Jurkat, Clone E6-1 (cell line): ENCODE data around the gene ABCB11.
"Not testable (repeated sequence)": the region's sequence is repeated elsewhere in the genome, so short reads cannot be mapped to it uniquely, and the experiment has no call there.

ENCODE experiments used
- DNase-seq: peaks from one replicate; pipeline ENCODE4 v3.0.0-alpha.2; 2011; ENCODE audit warnings: low read depth, low spot score
- H3K4me3 ChIP-seq: 2 replicates; pipeline ENCODE4 v1.5.1; 2011; ENCODE audit warnings: mild to moderate bottlenecking, low read length, control low read depth, moderate library complexity

ABCB11 gene

GRCh38 chr2:169012812-169013627 is 18.1 kb downstream of the ABCB11 start:
- no peak for DNase-seq
- H3K4me3 ChIP-seq = no peak overlapping the region

DNA sequence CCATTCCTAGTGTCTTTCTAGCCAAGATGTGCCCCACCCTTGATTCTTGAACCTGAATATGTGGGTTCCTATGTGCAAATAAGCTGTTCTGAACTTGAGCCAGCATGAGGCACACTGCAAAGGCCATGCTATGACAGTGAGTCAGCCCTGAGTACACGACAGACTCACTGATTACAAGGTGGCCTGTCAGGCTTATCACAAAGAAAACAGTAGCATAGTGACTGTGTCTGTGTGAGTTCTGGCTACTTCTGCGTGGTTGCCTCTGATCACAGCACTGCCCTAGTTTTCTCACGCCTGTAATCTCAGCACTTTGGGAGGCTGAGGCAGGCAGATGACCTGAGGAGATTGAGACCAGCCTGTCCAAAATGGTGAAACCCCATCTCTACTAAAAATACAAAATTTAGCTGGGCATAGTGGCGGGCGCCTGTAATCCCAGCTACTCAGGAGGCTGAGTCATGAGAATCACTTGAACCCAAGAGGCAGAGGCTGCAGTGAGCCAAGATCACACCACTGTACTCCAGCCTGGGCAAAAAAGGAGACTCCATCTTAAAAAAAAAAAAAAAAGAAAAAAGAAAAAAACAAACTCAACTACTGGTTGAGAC is 18.8 kb downstream of the ABCB11 start:
- DNase-seq, H3K4me3 ChIP-seq: not testable (repeated sequence)

DNA sequence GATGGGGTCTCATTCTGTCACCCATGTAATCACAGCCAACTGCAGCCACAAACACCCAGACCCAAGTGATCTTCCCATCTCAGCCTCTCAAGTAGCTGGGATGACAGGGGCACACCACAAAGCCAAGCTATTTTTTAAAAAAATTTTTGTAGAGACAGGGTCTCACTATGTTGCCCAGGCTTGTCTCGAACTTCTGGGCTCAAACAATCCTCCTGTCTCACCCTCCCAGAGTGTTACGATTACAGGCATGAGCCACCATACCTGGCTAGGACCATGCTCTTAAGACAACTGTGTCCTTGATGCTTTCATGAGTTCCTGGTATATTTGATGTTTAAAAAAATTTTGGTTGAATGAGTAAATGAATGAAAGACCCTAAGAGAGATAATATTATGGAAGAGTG is 19.4 kb downstream of the ABCB11 start:
- H3K4me3 ChIP-seq = no peak overlapping the region
- no peak for DNase-seq

DNA sequence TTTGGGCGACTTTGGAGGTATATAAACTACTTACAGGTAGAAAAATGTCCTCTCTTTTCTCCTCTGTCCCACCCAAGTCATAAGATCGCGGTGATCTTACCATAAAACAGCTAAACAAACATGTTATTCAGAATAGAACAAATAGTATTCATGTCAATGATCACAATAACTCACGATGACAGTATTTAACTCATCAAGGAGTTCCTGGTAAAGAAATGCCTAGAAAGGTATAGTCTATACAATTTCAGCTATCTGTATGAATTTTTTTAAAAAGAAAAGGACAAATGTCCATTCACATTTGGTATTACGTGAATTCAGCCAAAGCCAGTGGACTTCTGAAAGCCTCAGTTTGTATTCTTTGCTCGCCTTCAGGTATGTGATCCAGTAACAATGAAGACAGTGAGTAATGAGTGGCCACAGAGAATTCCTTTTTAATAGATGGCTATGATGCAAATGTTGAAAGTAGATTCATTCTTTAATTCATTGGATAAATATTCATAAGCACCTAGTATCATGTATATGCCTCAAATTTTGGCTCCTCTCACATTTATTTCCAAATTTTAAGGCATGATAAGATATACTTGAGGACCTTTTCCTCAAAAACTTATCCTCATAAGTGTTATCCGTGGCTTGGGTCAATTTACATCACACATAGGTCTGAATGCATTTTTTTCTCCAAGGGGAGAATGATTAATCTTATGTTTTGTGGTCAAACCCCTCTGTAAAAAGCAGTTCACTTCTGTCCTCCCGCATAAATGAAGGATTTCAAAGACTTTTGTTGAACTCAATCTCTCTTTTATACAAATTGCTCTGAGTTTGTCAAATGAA is 20.3 kb downstream of the ABCB11 start:
- H3K4me3 ChIP-seq = no peak overlapping the region
- no peak for DNase-seq

DNA sequence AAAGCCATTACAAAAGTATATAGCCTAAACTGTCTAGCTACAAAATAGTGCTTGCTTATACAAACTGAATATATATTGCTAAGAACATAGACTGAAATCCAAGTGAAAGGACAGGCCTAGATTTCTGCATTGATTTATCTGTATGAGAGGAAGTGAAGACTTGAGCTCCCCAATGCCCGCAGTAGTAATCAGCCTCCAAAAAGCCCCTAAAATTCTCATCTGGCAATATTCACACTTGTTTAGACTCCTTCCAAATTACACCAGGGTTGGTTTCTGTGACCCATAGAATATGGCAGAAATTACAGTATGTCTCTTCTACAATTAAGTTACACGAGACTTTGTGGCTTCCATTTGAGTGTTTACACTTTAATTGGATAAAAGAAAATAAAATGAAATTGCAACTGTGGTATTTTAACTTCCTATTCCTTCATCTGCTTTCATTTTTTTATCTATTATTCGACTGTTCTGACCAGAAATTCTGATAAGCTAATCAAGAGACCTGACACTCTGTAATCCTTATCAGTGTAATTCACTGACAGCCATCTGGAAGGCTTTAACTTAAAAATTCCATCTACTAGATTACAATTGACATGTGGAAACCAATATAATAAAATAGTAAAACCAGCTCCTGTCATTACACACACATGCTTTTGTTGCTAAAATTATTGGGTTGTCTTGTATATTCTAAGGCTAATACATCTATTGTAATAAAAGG is 21.1 kb downstream of the ABCB11 start:
- no peak for DNase-seq
- H3K4me3 ChIP-seq = no peak overlapping the region

GRCh38 chr2:169007941-169008340 is 23.2 kb downstream of the ABCB11 start:
- no peak overlapping the region for H3K4me3 ChIP-seq
- DNase-seq = peak; percentile 5

- no peak for DNase-seq
- H3K4me3 ChIP-seq = no peak overlapping the region
Measured at GRCh38 chr2:169007356-169007755, 23.8 kb downstream of the ABCB11 start.

DNA sequence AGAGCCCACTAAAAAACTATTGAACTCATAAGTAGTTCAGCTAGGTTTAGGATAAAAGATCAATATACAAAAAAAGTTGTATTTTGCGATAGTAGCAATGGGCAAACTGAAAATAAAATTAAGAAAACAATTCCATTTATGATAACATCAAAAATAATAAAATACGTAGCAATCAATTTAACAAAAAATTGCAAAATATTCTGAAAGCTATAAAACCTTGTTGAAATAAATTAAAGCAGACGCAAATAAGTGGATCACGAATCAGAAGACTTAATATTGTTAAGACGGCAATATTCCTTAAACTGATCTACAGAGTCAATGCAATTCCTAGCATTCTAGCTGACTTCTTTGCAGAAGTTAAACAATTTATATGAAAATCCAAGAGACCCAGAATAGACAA is 24.5 kb downstream of the ABCB11 start:
- H3K4me3 ChIP-seq = no peak overlapping the region
- DNase-seq = no peak

GRCh38 chr2:169005994-169006393 is 25.1 kb downstream of the ABCB11 start:
- H3K4me3 ChIP-seq = no peak overlapping the region
- no peak for DNase-seq

- DNase-seq = no peak
- H3K4me3 ChIP-seq = no peak overlapping the region
Measured at GRCh38 chr2:169005080-169005598, 26.0 kb downstream of the ABCB11 start.

GRCh38 chr2:169002161-169002738 is 28.9 kb downstream of the ABCB11 start:
- DNase-seq = no peak
- H3K4me3 ChIP-seq = no peak overlapping the region

- H3K4me3 ChIP-seq = no peak overlapping the region
- DNase-seq = no peak
Measured at GRCh38 chr2:169001116-169001815, 29.9 kb downstream of the ABCB11 start.

DNA sequence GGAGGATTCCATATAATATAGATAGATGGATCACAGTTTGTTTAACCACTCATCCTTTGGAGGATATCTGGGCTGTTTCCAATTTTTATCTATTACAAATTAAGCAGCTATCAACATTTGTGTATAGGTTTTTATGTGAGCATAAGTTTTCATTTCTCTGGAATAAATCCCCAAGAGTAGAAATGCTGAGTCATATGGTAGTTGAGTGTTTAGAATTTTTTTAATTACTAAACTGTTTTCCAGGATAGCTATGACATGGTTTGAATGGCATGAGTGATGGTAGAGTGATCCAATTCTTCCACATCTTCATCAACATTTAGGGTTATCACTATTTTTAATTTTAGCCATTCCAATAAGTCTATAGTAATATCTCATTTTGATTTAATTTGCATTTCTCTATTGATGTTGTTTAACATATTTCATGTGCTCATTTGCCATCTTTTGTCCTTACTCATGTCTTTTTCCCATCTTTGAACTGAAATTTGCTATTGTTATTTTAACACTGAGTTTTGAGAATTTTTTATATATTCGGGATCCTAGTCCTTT is 31.4 kb downstream of the ABCB11 start:
- no peak for DNase-seq
- no peak overlapping the region for H3K4me3 ChIP-seq

- no peak overlapping the region for H3K4me3 ChIP-seq
- DNase-seq = no peak
Measured at GRCh38 chr2:168998609-168999211, 32.4 kb downstream of the ABCB11 start.

DNA sequence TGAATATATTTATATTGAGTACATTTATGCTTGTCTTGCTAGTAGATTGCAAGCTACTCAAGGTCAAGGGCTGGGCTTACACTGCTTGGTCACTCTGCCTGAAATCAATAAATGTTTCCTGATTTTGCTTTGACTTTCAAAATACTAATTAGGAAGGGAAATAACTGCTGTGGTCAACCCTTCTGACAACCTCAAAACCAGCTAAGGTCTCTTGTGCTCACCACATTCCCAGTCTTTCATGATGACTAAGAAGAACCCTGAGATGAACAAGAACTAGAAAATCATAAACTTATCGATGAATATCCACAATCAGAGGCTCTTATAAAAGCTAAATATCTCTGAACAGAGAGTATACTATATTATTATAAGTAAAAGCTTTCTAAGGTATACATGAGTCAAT is 33.3 kb downstream of the ABCB11 start:
- no peak overlapping the region for H3K4me3 ChIP-seq
- no peak for DNase-seq

GRCh38 chr2:168997118-168997521 is 34.0 kb downstream of the ABCB11 start:
- no peak overlapping the region for H3K4me3 ChIP-seq
- no peak for DNase-seq

DNA sequence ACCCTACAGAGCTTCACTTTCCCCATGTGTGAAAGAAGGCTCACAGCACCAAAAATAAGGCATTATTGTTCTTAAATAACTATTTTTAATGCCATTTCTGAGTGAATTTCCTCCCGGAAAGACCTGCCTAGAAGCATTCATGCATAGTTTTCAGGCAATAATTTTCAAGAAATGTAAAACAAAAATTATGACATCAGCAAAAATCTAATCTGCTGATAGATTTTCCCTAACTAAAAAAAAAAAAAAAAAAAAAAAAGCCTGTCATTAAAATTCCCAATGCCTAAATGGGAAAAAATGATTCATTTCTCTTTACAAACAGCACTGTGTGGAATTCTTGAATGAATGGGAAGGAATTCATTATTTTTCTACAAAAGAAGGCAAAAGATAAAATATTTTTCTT is 35.4 kb downstream of the ABCB11 start:
- no peak for DNase-seq
- H3K4me3 ChIP-seq = no peak overlapping the region

DNA sequence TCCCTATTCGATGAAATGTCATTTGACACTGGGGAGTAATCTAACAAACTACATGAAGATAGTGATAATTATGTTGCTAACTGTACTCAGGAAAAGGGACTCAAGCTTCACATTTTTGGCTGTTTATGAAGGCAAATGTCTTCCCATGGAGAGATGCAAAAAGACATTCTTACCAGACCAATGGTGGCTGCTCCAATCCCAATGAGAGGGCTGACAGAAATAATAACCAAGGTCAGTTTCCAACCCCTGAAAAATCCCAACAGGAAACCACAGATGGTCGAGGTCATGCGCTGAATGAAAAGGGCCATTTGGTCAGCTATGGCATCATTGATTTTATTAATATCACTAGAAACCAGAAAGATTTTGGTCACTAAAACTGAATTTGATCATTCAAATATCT is 37.6 kb downstream of the ABCB11 start:
- DNase-seq = no peak
- H3K4me3 ChIP-seq = no peak overlapping the region
